Ishikawa (cell line): ENCODE results near the gene PRR9.
A peak's percentile ranks its signal among the peaks of the same experiment; 100 is the strongest.

Experiments used
- CEBPB ChIP-seq: IDR thresholded peaks from 2 replicates; pipeline ENCODE4 v1.6.1; 2012
- CREB1 ChIP-seq: IDR thresholded peaks from 2 replicates; pipeline ENCODE4 v1.6.1; 2012; ENCODE audit warnings: low read depth
- EGR1 ChIP-seq: IDR thresholded peaks from 2 replicates; pipeline ENCODE4 v1.6.1; 2012
- EP300 ChIP-seq: IDR thresholded peaks from 2 replicates; pipeline ENCODE4 v1.6.1; 2012; ENCODE audit warnings: borderline replicate concordance
- FOXM1 ChIP-seq: IDR thresholded peaks from 2 replicates; pipeline ENCODE4 v1.6.1; 2012; ENCODE audit warnings: low read depth, borderline replicate concordance
- NFIC ChIP-seq: IDR thresholded peaks from 2 replicates; pipeline ENCODE4 v1.6.1; 2012
- RAD21 ChIP-seq: IDR thresholded peaks from 2 replicates; pipeline ENCODE4 v1.6.1; 2012; ENCODE audit warnings: low read depth
- TAF1 ChIP-seq: IDR thresholded peaks from 2 replicates; pipeline ENCODE4 v1.6.1; 2012; ENCODE audit warnings: low read depth, mild to moderate bottlenecking
- TCF12 ChIP-seq: IDR thresholded peaks from 2 replicates; pipeline ENCODE4 v1.6.1; 2012; ENCODE audit warnings: low read depth
- TEAD4 ChIP-seq: IDR thresholded peaks from 2 replicates; pipeline ENCODE4 v1.6.1; 2012
- YY1 ChIP-seq: IDR thresholded peaks from 2 replicates; pipeline ENCODE4 v1.6.1; 2012; ENCODE audit warnings: low read depth
- ZBTB7A ChIP-seq: IDR thresholded peaks from 2 replicates; pipeline ENCODE4 v1.6.1; 2012; ENCODE audit warnings: low read depth
- TF ChIP-seq, protein P1 (sequence below): IDR thresholded peaks from 2 replicates; pipeline ENCODE4 v1.6.1; 2012; ENCODE audit warnings: low read depth, mild to moderate bottlenecking
- TF ChIP-seq, protein P2 (sequence below): IDR thresholded peaks from 2 replicates; pipeline ENCODE4 v1.6.1; 2012
- TF ChIP-seq, protein P3 (sequence below): IDR thresholded peaks from 2 replicates; pipeline ENCODE4 v1.6.1; 2012

PRR9 gene

DNA sequence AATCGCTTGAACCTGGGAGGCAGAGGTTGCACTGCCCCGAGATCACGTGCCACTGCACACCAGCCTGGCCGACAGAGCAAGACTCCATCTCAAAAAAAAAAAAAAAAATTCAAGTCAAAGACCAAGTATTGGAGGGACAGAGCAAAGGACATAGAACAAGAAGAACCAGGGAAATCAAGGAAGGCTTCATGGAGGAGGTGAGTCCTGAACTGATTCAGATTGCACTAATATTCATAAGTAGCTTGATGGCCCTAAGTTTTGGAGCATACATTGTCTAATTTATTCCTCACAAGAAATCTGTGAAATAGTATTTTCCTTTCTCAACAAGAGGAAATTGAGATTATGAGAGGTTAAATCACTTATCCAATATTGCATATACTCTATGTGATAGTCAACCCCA, 3.9 kb upstream of the PRR9 start:
- TF ChIP-seq TEAD4 (no peak), NFIC (no peak), YY1 (no peak), RAD21 (no peak), TAF1 (no peak), EGR1 (no peak), ZBTB7A (no peak), TCF12 (no peak)
- TF ChIP-seq, protein P1, sequence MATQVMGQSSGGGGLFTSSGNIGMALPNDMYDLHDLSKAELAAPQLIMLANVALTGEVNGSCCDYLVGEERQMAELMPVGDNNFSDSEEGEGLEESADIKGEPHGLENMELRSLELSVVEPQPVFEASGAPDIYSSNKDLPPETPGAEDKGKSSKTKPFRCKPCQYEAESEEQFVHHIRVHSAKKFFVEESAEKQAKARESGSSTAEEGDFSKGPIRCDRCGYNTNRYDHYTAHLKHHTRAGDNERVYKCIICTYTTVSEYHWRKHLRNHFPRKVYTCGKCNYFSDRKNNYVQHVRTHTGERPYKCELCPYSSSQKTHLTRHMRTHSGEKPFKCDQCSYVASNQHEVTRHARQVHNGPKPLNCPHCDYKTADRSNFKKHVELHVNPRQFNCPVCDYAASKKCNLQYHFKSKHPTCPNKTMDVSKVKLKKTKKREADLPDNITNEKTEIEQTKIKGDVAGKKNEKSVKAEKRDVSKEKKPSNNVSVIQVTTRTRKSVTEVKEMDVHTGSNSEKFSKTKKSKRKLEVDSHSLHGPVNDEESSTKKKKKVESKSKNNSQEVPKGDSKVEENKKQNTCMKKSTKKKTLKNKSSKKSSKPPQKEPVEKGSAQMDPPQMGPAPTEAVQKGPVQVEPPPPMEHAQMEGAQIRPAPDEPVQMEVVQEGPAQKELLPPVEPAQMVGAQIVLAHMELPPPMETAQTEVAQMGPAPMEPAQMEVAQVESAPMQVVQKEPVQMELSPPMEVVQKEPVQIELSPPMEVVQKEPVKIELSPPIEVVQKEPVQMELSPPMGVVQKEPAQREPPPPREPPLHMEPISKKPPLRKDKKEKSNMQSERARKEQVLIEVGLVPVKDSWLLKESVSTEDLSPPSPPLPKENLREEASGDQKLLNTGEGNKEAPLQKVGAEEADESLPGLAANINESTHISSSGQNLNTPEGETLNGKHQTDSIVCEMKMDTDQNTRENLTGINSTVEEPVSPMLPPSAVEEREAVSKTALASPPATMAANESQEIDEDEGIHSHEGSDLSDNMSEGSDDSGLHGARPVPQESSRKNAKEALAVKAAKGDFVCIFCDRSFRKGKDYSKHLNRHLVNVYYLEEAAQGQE: no peak
- TF ChIP-seq, protein P2, sequence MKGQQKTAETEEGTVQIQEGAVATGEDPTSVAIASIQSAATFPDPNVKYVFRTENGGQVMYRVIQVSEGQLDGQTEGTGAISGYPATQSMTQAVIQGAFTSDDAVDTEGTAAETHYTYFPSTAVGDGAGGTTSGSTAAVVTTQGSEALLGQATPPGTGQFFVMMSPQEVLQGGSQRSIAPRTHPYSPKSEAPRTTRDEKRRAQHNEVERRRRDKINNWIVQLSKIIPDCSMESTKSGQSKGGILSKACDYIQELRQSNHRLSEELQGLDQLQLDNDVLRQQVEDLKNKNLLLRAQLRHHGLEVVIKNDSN: no peak

DNA sequence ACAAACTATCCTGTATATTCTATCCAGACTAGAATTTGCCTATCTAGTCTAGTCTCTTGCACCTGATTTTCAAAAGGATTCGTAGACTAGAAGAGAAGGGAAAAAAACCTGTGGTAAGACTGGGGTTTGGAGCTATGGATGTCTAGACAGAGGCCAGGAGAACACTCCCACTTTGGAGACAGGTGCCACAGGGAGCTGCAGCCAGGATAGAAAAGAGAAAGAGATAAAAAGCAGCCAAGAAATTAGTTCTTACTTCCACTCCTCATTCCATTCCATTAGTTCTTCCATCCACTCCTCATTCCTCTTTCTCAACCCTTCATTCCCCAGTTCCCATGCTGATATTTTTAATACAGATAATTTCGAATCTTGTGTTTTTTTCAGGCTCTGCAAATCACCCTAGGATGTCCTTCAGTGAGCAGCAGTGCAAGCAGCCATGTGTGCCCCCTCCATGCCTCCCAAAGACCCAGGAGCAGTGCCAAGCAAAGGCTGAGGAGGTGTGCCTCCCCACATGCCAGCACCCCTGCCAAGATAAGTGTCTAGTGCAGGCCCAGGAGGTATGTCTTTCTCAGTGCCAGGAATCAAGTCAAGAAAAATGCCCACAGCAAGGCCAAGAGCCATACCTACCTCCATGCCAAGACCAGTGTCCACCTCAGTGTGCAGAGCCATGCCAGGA, 496 bp downstream of the PRR9 start:
- TF ChIP-seq NFIC (no peak), CREB1 (no peak), ZBTB7A (no peak), EGR1 (no peak)

DNA sequence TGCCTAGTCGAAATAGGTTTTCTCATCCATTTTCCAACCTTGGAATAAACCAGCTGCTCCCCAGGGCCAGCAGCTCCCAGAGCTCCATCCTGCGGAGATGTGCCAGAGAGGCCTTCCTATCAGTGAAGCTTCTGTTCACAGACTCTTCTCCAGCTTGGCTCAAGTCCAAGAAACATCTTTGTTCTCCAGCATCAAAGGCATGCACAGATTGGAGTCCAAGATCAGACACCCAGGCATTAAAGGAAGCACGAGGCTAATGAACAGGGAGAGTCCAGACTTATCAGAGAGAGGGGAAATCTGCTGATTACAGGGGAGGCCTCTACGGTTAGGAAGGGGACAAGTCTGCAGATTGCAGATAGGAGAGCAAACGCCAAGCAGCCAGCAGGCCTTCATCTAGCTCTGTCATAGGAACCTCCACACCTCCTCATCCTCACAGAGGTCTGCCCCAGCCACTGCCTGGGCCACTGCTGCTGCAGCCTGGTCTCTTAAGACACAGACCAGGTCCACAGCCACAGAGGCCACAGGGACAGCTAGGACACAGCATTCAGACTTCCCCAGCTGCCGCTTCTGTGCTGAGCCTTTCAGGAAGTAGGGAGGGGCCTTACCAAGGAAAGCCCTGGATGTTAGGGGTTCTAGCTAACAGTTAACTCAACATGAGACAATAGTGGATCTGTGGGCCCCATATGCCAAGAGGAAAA, 3.4 kb downstream of the PRR9 start:
- no peak for TF ChIP-seq EGR1
- TF ChIP-seq CEBPB: no peak
- no peak for TF ChIP-seq ZBTB7A
- TF ChIP-seq, protein P2: no peak
- TF ChIP-seq, protein P1: no peak
- TF ChIP-seq RAD21: no peak
- TF ChIP-seq FOXM1: no peak
- TF ChIP-seq CREB1: no peak
- no peak for TF ChIP-seq TCF12

DNA sequence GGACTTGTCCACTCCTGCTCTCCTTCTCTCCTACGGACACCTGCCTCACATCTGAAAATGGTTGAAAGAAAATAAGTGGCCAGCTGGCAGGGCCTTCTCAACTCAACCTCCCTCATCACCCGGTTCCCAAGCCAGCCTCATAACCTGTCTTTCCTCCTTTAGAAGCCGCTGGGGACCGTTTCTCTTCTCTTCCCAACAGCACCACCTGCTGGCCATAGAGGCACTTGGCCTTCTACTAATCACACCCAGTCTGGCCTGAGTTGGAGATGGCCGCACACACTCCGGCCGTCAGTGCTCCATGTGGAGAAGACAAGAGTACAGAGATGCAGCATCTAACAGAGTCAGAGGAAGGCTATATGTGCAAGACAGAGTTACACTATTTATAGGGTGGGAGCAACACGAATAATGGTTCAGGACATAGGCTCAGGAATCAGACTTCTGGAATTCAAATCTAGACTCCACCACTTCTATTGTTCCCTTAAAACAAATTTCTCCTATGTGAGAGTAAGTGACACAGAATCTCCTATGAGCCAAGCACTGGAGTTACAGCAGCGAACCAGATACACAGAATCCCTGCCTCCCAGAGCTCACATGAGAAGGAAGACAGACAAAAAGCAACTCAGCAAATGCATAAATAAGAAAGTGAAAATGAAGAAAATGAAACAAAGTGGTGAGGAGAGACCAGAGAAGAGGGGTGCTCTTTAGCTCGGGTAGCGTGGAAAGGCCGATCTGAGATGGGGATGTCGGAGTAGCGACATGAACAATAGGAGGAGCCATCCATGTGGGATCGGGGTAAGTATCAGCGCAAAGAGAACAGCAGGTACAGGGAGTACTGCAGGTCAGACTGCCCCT, 5.9 kb downstream of the PRR9 start:
- peak; percentile 67 for TF ChIP-seq RAD21

DNA sequence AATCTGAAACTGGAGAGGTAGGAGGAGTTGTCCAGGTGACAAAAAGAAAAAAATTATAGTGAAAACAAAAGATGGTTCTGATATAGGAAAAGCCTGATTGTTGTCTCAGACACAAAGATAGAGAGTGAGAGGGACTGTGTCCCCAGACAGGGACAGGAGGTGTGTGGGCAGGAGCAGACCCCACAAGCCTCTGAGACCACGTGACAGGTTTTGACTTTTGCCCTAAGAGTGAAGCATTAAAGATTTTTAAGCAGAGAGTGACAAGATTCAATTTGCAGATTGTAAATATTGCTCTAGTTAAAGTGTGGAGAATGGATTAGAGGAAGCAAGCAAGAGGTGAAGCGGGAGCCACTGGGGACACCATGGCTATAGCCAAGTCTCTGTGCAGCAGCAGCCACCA, 10.4 kb downstream of the PRR9 start:
- TF ChIP-seq TEAD4 (no peak), ZBTB7A (no peak), FOXM1 (no peak), CEBPB (no peak), NFIC (no peak), EGR1 (no peak), TAF1 (no peak), CREB1 (no peak), TCF12 (no peak), RAD21 (no peak), EP300 (no peak), YY1 (no peak)
- TF ChIP-seq, protein P3, sequence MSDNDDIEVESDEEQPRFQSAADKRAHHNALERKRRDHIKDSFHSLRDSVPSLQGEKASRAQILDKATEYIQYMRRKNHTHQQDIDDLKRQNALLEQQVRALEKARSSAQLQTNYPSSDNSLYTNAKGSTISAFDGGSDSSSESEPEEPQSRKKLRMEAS: no peak
- TF ChIP-seq, protein P2: no peak
- TF ChIP-seq, protein P1: no peak
